ENCODE measurements around the gene SLC9C1.
A peak's percentile ranks its signal among the peaks of the same experiment; 100 is the strongest.

Gene SLC9C1

GRCh38 chr3:112306825-112307224 lies 12.8 kb upstream of the SLC9C1 start:
- no peak for DNase-seq

GRCh38 chr3:112304611-112305010 lies 10.6 kb upstream of the SLC9C1 start:
- no peak for DNase-seq

- peak; percentile 55 for DNase-seq
Measured at GRCh38 chr3:112303764-112304325, 9.8 kb upstream of the SLC9C1 start.

- DNase-seq = peak; percentile 35
Measured at GRCh38 chr3:112302881-112303763, 9.1 kb upstream of the SLC9C1 start.

GRCh38 chr3:112302150-112302830 lies 8.3 kb upstream of the SLC9C1 start:
- no peak for DNase-seq

GRCh38 chr3:112298781-112299180 lies 4.8 kb upstream of the SLC9C1 start:
- no peak for DNase-seq

GRCh38 chr3:112297714-112298113 lies 3.7 kb upstream of the SLC9C1 start:
- DNase-seq = no peak

GRCh38 chr3:112289011-112289410 lies 5.0 kb downstream of the SLC9C1 start:
- DNase-seq = no peak

GRCh38 chr3:112280266-112280665 lies 13.8 kb downstream of the SLC9C1 start:
- no peak for DNase-seq

GRCh38 chr3:112273536-112273935 lies 20.5 kb downstream of the SLC9C1 start:
- DNase-seq = no peak

- no peak for DNase-seq
Measured at GRCh38 chr3:112261742-112262141, 32.3 kb downstream of the SLC9C1 start.

- DNase-seq = no peak
Measured at GRCh38 chr3:112260563-112260962, 33.5 kb downstream of the SLC9C1 start.

- DNase-seq = no peak
Measured at GRCh38 chr3:112253301-112253971, 40.6 kb downstream of the SLC9C1 start.

GRCh38 chr3:112247900-112248299 lies 46.1 kb downstream of the SLC9C1 start:
- DNase-seq = no peak

GRCh38 chr3:112247350-112247749 lies 46.7 kb downstream of the SLC9C1 start:
- no peak for DNase-seq

- no peak for DNase-seq
Measured at GRCh38 chr3:112233083-112233482, 60.9 kb downstream of the SLC9C1 start.

- DNase-seq = no peak
Measured at GRCh38 chr3:112231727-112232126, 62.3 kb downstream of the SLC9C1 start.

GRCh38 chr3:112230033-112230432 lies 64.0 kb downstream of the SLC9C1 start:
- DNase-seq = no peak

GRCh38 chr3:112228786-112229185 lies 65.2 kb downstream of the SLC9C1 start:
- no peak for DNase-seq

GRCh38 chr3:112200317-112200666 lies 93.7 kb downstream of the SLC9C1 start:
- DNase-seq = no peak

GRCh38 chr3:112199622-112200316 lies 94.2 kb downstream of the SLC9C1 start:
- DNase-seq = no peak

GRCh38 chr3:112197131-112197530 lies 96.9 kb downstream of the SLC9C1 start:
- DNase-seq = no peak

GRCh38 chr3:112187300-112187699 lies 106.7 kb downstream of the SLC9C1 start:
- DNase-seq = no peak
